GM12878 (cell line): ENCODE measurements around the gene DMAC1.
A peak's percentile ranks its signal among the peaks of the same experiment; 100 is the strongest.

Experiments used
- BCL11A ChIP-seq: IDR thresholded peaks from 2 replicates; pipeline ENCODE4 v1.6.1; 2011; ENCODE audit warnings: low read depth, low read length
- CHD4 ChIP-seq: fragments of 200-600 bp; sonication (generic); IDR thresholded peaks from 2 replicates; pipeline ENCODE4 v1.6.1; 2016; ENCODE audit warnings: mild to moderate bottlenecking
- CREB1 ChIP-seq: IDR thresholded peaks from 2 replicates; pipeline ENCODE4 v1.6.1; 2012; ENCODE audit warnings: low read depth, mild to moderate bottlenecking, inconsistent platforms
- CTCF ChIP-seq, 3 experiments: IDR thresholded peaks in 2 of 3; conservative IDR thresholded peaks in 1 of 3; 2 replicates each; pipeline ENCODE4 v1.5.1; 2011; ENCODE audit warnings: low read depth in 3 of 3, low read length in 3 of 3, mild to moderate bottlenecking in 3 of 3, control low read depth in 2 of 3, moderate library complexity in 2 of 3, inconsistent platforms in 1 of 3, mixed read lengths in 1 of 3; ENCODE audit not compliant: control insufficient read depth in 2 of 3, insufficient read depth in 1 of 3; ENCODE audit errors: extremely low read depth in 1 of 3
- EP300 ChIP-seq, 2 experiments: fragments of 150-350 bp in 1 of 2; IDR thresholded peaks; 2 replicates each; pipeline ENCODE4 v1.6.1; 2011 to 2012; ENCODE audit warnings: low read depth in 2 of 2, low read length in 2 of 2, borderline replicate concordance in 1 of 2, improper control_type of control experiment in 1 of 2, inconsistent platforms in 1 of 2; ENCODE audit not compliant: control insufficient read depth in 1 of 2
- FOXK2 ChIP-seq: fragments of 450-650 bp; IDR thresholded peaks from 2 replicates; pipeline ENCODE4 v1.6.1; 2017; ENCODE audit warnings: mild to moderate bottlenecking, moderate library complexity
- NBN ChIP-seq: fragments of 450-650 bp; IDR thresholded peaks from 2 replicates; pipeline ENCODE4 v1.6.1; 2016
- POLR2A ChIP-seq: IDR thresholded peaks from 2 replicates; pipeline ENCODE4 v1.6.1; 2011; ENCODE audit warnings: low read depth, mild to moderate bottlenecking, low read length
- POLR2AphosphoS5 ChIP-seq: IDR thresholded peaks from 2 replicates; pipeline ENCODE4 v1.6.1; 2011; ENCODE audit warnings: mild to moderate bottlenecking, low read length, inconsistent platforms
- RFX5 ChIP-seq: IDR thresholded peaks from 2 replicates; pipeline ENCODE4 v1.6.1; 2011; ENCODE audit warnings: low read depth, low read length, improper control_type of control experiment
- TARDBP ChIP-seq: IDR thresholded peaks from 2 replicates; pipeline ENCODE4 v1.6.1; 2016; ENCODE audit warnings: borderline replicate concordance
- ZBTB33 ChIP-seq: fragments of 450-650 bp; IDR thresholded peaks from 2 replicates; pipeline ENCODE4 v1.6.1; 2017; ENCODE audit warnings: mild to moderate bottlenecking

DNA sequence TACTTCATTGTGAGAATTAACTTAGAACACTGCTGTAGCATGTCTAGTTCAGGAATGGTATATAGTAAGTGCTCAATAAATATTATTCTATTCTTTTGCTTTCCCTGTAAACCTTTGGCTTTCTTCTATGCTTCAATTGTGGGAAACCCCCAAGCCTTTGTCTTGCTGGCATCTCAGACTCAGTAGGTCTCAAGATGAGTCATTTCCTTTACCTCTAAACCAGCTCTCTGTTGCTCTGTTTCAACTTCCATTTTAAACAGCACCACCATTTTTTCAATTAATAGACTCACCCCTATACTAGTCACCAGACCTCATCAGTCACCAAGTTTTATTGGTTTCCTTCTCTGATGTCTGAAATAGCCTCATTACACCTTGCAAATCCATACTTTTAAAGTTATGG is 43.5 kb downstream of the DMAC1 start:
- TF ChIP-seq POLR2A: no peak
- no peak for TF ChIP-seq CTCF (IDR thresholded peaks at IDR 0.05 in 2 of 3, conservative IDR thresholded peaks at IDR 0.05 in 1 of 3; ENCODE audit: control insufficient read depth in 2 of 3, extremely low read depth in 1 of 3, insufficient read depth in 1 of 3, low read depth in 3 of 3, low read length in 3 of 3)
- no peak for TF ChIP-seq CREB1
- TF ChIP-seq RFX5: no peak
- peak in 1 of 2 experiments; percentile 21; a peak in 2 of 4 replicates for TF ChIP-seq EP300 (IDR thresholded peaks at IDR 0.05; ENCODE audit: borderline replicate concordance in 1 of 2, control insufficient read depth in 1 of 2, low read depth in 2 of 2, low read length in 2 of 2)
- TF ChIP-seq BCL11A: 0 out of 2 replicates have a peak, but pooled peaks have one; percentile 21
- no peak for TF ChIP-seq FOXK2
- no peak for TF ChIP-seq POLR2AphosphoS5
- no peak for TF ChIP-seq CHD4
- TF ChIP-seq NBN: 0 out of 2 replicates have a peak, but pooled peaks have one; percentile 47
- no peak for TF ChIP-seq ZBTB33
- no peak for TF ChIP-seq TARDBP
